LNCAP (cell line): Measurements from ENCODE around the gene ATP5F1D.

Experiments used
- TF ChIP-seq, protein P1 (sequence below): fragments of 450-650 bp; IDR thresholded peaks from 2 replicates; pipeline ENCODE4 v1.5.1; 2017; ENCODE audit warnings: mild to moderate bottlenecking

The ATP5F1D gene

GRCh38 chr19:1273263-1274041 is 31.9 kb downstream of the ATP5F1D start:
- TF ChIP-seq, protein P1, sequence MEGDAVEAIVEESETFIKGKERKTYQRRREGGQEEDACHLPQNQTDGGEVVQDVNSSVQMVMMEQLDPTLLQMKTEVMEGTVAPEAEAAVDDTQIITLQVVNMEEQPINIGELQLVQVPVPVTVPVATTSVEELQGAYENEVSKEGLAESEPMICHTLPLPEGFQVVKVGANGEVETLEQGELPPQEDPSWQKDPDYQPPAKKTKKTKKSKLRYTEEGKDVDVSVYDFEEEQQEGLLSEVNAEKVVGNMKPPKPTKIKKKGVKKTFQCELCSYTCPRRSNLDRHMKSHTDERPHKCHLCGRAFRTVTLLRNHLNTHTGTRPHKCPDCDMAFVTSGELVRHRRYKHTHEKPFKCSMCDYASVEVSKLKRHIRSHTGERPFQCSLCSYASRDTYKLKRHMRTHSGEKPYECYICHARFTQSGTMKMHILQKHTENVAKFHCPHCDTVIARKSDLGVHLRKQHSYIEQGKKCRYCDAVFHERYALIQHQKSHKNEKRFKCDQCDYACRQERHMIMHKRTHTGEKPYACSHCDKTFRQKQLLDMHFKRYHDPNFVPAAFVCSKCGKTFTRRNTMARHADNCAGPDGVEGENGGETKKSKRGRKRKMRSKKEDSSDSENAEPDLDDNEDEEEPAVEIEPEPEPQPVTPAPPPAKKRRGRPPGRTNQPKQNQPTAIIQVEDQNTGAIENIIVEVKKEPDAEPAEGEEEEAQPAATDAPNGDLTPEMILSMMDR: no peak

DNA sequence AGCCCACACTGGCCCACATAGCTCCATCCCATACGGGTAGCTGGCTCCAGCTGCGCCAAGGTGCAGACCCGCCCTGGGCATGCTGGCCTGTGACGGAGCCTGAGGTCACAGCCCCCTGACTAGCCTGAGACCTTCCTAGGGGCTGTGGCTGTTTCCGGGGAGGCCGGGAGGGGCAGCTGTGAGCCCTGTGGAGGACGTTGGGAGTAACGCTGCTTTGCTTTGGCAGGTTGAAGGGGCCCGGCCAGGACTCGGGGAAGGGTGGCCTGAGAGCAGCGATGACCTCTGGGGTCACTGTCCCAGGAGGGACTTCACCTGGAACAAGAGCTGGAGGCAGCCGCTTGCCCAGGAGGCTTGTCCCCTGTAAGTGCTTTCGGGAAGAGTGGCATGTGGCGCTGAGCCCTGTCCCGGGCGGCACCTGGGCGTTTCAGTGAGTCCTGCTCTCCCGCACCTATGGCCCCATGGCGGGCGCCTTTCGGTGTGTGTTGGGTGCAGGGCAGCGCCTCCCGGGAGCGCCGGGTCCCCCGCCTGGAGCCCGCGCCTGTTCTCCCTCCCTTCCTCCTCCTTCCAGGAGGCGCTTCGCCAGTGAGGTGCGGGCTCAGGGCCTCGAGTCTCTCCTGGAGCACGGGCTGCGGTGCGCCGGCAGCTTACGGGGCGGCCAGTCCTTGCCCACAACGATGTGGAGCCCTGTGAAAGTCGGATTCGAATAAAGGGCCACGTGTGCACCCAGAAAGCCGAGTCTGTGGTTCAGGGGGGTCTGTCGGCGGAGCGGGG is 32.7 kb downstream of the ATP5F1D start:
- TF ChIP-seq, protein P1: no peak

- TF ChIP-seq, protein P1: no peak
Observed at GRCh38 chr19:1274852-1275259, 33.3 kb downstream of the ATP5F1D start.

- TF ChIP-seq, protein P1: no peak
Observed at GRCh38 chr19:1275260-1275975, 33.9 kb downstream of the ATP5F1D start, which contains the start of gene FAM174C. Gene FAM174C, plus strand, starts transcription at chr19:1275530. Its CDS starts 20 bp downstream, at chr19:1275550.

DNA sequence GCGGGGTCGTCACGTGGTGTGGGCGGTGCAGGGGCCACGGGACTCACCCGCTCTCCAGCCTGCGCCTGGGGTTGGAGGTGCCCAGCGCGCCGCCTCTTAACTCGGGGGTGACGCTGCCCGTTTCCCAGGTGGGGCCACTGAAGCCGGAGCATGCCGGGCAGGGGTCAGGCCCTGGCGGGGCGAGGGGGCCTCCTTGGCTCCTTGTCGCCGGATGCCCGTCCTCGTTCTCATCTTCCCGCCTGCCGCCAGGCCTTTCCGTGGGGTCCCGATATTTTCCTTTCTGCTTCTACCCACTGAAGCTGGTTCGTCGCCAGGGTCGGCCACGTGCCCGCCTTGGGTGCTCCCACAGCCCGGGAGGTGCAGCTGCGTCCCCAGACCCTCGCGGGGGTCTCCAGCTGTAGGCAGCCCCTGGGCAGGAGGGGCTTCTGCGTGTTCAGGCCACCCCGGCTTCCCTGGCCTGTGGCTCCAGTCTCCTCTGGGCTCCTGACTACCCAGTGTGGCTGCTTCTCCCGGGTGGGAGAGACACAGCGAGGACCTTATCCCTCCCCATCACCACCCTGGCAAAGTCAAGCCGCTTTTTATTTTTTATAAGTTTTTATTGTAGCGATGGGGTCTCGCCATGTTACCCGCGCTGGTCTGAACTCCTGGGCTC is 34.6 kb downstream of the ATP5F1D start:
- TF ChIP-seq, protein P1: no peak

DNA sequence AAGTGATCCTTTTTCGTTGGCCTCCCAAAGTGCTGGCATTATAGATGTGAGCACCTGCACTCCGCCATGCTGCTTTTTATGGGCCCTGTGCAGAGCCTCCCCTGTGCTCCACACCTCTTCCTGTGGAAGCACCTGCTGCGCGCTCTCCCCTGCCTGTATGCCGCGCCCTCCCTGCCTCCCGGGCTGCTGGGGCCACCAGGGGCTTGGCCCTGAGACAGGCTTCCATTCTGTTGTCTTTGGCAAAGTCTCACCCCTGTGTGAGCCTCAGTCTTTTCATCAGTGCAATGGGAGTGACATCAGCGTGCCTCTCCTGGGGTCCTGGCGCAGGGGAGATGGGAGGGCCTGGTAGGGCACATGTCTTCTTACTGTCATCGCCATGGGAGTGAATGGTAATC is 35.1 kb downstream of the ATP5F1D start:
- TF ChIP-seq, protein P1: no peak

- TF ChIP-seq, protein P1: no peak
Observed at GRCh38 chr19:1277061-1277460, 35.5 kb downstream of the ATP5F1D start.
